GM10847 (cell line): Measurements from ENCODE around the gene SLC17A8.

Experiments
- POLR2A ChIP-seq: IDR thresholded peaks from 2 replicates; pipeline ENCODE4 v1.6.1; 2011; ENCODE audit not compliant: insufficient read length; ENCODE audit errors: extremely low read depth

The SLC17A8 gene

DNA sequence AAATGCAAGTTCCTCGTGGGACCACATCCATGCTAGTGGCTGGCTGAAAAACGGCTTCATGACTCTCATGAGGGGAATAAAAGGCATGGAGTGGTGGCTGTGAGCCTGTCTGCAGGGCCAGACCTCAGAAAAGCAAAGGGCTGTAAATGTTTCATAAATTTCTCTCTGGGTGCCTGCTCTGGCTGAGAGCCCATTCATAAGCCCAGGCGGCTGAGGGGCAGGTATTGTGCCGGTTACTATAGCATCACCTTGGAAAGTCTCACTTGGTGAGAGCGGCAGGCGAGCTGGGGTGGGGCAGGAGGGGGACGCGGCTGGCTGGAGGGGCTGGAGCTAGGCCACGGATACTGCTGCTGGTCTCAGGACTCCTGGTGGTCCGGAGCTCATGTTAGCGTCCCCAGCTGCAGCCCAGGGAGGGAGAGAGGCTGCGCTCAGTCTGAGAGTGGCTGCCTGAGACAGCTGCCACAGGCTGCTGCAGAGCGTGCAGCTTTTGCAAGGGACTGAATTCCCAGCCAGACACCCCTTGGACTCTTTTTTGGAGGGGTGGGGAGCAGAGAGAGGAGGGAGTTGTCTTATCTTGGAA, at the start of gene SLC17A8:
SLC17A8 (plus strand) TSS at position 431 of the 580 bp plus-strand sequence. CDS start 318 bp downstream, outside the sequence.
- TF ChIP-seq POLR2A = no peak

DNA sequence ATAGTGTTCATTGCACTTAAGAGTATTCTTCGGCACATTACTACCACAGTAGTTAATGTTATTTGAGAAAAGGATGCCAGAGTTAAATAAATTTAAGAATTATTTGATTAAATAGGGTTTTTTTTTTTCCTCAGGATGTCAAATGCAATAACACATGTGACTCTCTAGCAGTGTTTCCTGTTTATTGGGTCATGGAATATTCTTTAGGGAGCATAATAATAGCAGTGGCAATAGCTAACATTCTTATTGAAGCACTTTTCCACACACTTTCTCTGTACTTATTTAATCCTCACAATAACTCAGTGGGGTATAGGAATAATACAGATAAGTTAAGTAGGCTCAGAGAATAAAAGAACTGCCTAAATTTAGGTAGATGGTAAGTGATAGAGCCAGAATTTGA, 45.6 kb upstream of the SLC17A8 start:
- TF ChIP-seq POLR2A = no peak

DNA sequence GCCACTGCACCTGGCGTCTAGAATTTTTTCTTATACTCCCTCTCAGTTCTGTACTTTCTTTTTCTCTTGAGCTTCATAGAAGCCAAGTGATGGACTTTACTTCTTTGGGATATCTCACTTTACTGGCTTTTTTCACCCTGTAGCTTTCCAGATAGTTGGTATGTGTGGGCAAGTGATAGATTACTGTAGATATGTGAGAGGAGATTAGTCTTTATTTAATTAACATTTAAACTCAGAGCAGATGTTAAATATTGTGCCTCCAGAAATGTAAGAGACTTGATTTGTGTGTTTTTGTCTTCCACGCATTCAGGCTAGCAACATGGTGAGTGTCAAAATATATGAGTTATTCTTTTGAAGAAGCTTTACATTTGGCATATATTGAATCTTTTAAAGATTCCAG, 39.5 kb upstream of the SLC17A8 start:
- no peak for TF ChIP-seq POLR2A

DNA sequence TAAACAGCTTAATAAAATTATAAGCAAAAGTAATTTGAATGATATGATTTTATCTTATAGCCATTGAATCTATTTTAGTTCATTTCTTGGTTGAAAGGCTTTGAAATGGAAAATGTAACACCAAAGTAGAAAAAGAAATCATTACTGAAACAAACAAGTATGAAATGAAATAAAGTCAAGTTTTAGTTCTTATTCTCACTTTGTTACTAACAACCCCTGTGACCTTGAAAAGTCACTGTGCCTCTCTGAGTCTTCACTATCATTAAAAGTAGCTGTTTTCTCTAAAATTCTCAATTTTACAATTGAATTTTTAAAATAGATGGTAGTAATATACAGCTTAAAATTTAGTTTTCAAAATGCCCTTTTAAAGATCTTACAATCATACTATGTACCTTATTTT, 32.4 kb upstream of the SLC17A8 start:
- TF ChIP-seq POLR2A = no peak

DNA sequence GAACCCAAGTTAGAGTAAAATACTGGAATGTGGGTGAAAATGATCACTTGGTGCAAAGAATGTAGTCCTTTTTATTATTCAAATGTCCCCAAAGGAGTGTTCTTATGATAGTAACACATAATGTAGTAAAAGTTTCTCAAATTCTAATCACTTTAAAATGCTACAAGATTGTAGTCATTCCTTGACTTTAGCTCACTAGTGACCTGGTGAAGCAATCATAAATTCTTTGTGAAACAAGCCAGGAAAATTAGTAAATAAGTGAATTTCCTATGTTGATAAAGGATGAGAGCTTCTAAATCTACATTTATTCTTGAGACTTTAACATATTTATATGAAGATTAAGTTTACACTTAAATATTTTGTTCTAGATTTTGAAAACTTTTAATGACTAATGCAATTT, 30.7 kb upstream of the SLC17A8 start:
- no peak for TF ChIP-seq POLR2A

DNA sequence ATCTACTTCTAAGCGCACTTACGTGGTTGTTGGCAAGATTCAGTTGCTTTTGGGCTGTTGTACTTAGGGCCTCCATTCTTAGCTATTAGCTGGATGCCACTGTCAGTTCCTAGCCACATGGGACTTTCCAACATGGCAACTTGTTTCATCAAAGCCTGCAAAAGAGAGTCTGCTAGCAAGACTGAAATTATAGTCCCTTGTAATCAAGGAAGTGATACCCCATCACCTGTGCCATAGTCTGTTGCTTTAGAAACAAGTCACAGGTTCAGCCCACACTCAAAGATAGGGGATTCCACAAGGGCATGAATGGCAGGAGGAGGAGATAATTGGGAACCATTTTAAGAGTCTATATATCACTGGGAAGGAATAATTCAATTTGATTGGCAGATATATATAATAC, 27.1 kb upstream of the SLC17A8 start:
- no peak for TF ChIP-seq POLR2A

DNA sequence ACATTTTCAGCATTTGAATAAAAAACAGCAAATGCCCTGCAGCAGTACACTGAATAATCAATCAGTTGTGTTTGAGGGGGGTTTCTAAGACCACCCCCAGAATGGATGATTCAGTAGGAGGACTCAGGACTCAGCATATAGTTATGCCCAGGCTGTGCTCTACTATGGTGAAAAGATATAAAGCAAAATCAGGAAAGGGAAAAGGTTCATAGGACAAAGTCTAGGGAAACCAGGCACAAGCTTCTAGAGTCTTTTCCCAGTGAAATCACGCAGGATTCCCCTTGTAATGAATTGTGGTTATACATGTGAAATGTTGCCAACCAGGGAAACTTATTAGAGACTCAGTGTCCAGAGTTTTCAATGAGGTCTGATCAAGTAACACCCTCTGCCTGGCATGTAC, 25.0 kb upstream of the SLC17A8 start:
- no peak for TF ChIP-seq POLR2A

DNA sequence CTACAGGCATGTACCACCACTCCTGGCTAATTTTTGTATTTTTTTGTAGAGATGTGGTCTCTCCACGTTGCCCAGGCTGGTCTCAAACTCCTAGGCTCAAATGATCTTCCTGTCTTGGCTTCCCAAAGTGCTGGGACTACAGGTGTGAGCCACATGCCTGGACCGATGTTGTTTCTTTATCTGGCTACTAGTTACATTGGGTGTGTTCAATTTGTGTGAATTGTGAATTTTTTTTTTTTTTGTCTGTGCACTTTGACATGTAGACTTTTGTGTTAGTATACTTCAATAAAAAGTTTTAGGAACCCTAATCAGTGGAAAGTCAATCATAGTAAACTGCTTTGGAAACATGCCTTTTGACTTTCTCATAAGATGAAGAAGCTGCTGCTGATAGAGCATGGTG, 24.0 kb upstream of the SLC17A8 start:
- no peak for TF ChIP-seq POLR2A

DNA sequence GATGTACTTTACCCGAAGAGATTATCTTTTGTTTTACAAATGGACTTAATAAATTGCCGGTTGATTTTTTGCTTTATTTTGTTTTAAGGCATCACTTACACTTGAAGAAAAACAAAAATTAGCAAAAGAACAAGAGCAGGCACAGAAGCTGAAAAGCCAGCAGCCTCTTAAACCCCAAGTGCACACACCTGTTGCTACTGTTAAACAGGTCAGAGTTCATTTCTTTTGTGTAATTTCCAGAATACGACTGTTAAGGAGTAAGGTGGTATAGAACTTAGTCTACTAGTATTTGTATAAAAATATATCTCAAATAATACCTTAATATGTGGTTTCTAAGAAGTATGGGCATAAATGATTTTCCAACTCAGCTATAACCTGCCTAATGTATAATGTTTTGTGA, 19.6 kb upstream of the SLC17A8 start:
- TF ChIP-seq POLR2A = no peak

DNA sequence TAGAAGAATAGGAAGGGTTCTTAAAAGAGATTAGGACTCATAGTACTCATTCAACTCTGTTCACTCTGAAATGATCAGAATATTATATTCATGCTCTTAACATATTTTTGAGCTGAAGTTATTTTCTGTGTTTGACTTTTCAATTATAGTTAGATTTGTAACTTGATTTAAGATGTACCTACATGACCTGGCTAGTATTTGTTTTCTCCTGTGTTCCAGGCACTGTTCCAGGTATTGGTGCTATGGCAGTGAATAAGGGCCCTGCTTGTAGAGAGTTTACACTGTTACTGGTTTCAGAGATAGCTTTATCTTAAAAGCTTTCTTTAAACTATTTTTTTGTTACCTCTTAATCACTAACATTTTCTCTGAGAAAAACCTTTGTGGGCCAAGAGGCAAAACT, 19.1 kb upstream of the SLC17A8 start:
- TF ChIP-seq POLR2A = no peak

DNA sequence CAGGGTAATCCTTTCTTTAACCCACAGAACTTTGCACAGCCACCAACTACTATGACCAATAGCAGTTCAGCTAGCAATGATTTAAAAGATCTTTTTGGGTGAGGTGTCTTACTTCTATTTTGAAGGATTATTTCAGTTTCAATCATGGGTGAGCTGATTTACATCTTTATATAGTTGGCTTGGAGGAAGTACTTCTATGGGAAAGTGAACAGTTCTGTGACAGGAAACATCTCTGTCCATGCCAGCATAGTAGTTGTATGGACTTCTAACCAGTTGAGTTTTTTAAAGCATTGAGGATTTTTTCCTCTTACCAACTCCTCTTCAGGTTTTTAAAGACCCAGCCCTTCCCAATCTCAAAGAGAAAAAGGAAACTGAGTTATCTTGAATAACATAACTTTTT, 17.8 kb upstream of the SLC17A8 start:
- TF ChIP-seq POLR2A = no peak

DNA sequence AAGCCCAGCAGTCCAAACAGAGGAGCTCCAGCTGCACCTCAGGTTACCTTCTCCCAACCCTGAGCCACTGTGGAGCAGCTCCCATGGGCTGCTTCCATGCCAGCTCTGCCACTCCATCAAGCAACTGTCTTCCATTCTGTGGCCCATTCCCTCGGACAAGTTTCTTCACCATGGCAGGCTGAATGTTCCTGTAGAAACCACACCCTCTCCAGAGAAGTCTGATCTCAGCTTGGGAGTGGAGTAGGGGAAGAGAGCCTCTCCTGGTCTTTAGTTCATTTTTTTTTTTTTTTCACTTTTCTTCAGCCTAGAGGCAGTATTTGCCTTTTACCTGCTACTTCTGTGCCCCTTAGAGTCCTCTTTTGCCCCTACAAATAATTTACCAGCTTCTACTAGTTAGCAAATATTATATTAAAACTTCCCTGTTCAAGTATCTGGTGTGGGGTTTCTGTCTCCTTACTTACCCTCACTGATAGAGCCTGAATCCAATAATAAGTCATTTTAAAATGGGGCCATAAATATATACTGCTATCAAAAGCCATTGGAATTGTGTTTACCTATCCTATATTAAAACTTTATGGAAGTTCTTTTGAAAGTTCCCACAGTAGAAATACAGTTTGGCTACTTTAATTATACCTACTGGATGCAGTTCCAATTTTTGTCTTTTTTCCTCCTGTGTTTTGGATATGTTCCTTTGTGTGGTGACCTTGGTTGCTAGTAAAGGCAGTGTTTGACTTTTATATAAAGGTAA, 11.7 kb upstream of the SLC17A8 start:
- no peak for TF ChIP-seq POLR2A

DNA sequence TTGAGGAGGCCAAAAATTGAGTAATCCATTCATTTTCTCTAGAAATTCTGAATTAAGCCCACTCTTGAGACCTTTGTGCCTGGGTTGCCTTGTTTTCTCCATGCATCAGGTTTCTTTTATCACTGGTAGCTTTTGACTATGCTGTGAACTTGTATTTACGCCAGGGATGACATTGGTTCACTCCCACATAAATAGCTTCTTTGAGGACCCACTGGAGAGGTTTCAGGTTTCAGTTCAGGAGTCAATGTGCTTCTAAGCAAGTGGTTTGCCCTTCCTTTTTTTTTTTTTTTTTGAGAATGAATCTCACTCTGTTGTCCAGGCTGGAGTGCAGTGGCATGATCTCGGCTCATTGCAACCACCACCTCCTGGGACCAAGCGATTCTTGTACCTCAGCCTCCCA, 10.2 kb upstream of the SLC17A8 start:
- TF ChIP-seq POLR2A = no peak

DNA sequence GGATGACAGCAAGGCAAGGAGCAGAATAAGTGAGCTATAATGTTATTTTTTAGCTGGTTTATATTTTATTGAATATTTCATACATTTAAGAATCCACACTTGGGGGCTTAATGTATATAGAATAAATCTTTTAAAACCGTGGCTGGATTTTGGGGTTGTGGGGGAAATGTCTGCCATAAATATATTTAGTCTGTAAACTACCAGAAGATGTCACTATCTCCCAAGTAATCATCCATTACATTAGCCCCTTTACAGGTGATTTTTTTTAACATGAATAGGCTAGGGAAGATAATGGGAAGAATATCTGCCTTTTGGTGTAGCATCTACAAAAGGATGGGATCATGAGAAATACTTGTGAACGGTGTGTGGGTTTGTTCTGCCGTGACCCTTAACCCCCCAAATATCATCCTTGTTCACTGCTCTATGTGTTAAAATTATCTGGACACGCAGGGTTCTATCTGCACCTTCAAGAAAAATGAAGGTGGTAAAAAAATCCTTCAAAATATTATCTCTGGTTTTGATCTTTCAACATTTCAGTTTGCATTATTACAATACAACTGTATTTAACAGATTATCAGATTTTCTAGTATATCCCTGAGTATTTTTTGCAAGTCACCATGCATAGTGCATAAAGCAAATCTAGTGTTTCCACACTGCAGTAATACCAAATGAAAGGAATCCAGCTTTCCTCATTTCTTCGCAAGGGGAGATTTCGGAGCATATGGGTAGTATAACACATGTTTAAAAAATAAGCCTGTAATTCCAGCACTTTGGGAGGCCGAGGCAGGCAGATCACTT, 8.0 kb upstream of the SLC17A8 start:
- no peak for TF ChIP-seq POLR2A

DNA sequence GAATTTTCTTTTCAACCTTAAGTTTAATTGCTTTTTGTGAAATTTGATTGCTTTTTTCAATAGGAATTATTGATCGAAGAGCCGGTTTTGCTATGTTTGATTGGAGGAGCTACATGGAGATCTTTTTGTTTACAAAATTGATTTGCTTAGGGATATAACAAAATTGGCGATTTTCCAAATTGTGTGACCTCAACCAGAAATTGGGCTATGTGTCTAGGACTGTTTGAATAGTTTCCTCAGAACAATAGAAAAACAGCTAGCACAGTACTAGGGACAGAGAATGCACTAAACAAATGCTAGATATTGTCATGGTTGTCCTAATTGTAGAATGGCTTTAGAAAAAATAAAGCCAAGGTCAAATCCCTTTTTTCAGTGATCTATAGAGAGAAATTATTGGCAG, 2.4 kb downstream of the SLC17A8 start:
- no peak for TF ChIP-seq POLR2A

DNA sequence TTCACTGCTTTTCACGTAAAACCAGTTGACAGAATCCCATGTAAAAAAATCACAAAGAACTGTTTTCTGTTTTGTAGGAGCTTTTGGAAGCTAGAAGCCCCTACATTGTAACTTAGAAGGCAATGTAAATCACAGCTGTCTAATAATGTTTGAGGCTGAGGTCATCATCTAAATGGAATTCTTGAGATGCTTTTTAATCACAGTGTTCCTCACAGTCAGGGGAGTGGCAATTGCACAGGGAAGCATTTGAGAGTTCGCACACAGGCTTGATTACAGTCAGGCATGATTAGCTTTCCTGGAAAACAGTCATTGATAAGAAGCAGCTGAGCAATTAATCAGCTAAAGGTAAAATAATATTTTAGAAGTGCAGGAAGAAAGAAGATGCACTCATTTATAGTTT, 2.9 kb downstream of the SLC17A8 start:
- TF ChIP-seq POLR2A = no peak
